ENCODE data around the gene LMAN2. TPM values are rescaled to one million over a fixed set of nuclear protein-coding genes. Genes with fewer than 3 reads are reported as not detected.
A peak's percentile ranks its signal among the peaks of the same experiment; 100 is the strongest.

Gene LMAN2
- polyA plus RNA-seq, 4 donors = 73.6 to 304 (median 158) TPM

GRCh38 chr5:177327539-177328522 is 23.6 kb downstream of the LMAN2 start:
- Histone ChIP-seq H3K27ac (ENCODE audit: low read depth in 1 of 3, low read length in 2 of 3) (peak overlapping the region in 2 of 3 donors; percentile 1 to 39), H3K9me3 (ENCODE audit: control insufficient read depth in 2 of 2, insufficient read depth in 1 of 2, low read depth in 1 of 2, low read length in 1 of 2) (no peaks in the 10 kb centered on the region), H3K27me3 (ENCODE audit: control insufficient read depth in 3 of 3, insufficient read depth in 3 of 3, low read length in 3 of 3) (no peaks in the 10 kb centered on the region), H3K4me1 (ENCODE audit: control insufficient read depth in 3 of 3, insufficient read depth in 2 of 3, low read depth in 1 of 3, low read length in 2 of 3) (peaks cover 0 to 21% (median 0%) of the 10 kb centered on the region in 3 donors), H3K36me3 (ENCODE audit: control insufficient read depth in 3 of 3, insufficient read depth in 2 of 3, low read depth in 1 of 3, low read length in 3 of 3) (peaks cover 2 to 46% (median 2%) of the 10 kb centered on the region in 3 donors), H3K4me3 (ENCODE audit: low read depth in 1 of 3, low read length in 3 of 3) (no peak overlapping the region)
- FAIRE-seq (no peak), DNase-seq (peak in 1 of 2 donors; percentile 25)
- WGBS, 3 donors = 74 to 84% (median 75%) methylated on average over 28 of the region's 28 CpGs

GRCh38 chr5:177325868-177326381 is 25.5 kb downstream of the LMAN2 start:
- Histone ChIP-seq H3K9me3 (ENCODE audit: control insufficient read depth in 2 of 2, insufficient read depth in 1 of 2, low read depth in 1 of 2, low read length in 1 of 2) (no peaks in the 10 kb centered on the region), H3K27me3 (ENCODE audit: control insufficient read depth in 3 of 3, insufficient read depth in 3 of 3, low read length in 3 of 3) (no peaks in the 10 kb centered on the region), H3K4me3 (ENCODE audit: low read depth in 1 of 3, low read length in 3 of 3) (no peak overlapping the region), H3K36me3 (ENCODE audit: control insufficient read depth in 3 of 3, insufficient read depth in 2 of 3, low read depth in 1 of 3, low read length in 3 of 3) (peaks cover 0 to 29% (median 2%) of the 10 kb centered on the region in 3 donors), H3K4me1 (ENCODE audit: control insufficient read depth in 3 of 3, insufficient read depth in 2 of 3, low read depth in 1 of 3, low read length in 2 of 3) (peaks cover 0 to 21% (median 0%) of the 10 kb centered on the region in 3 donors), H3K27ac (ENCODE audit: low read depth in 1 of 3, low read length in 2 of 3) (peak overlapping the region in 1 of 3 donors; percentile 58)
- WGBS, 3 donors = 12 to 62% (median 38%) methylated on average over 1 of the region's 1 CpG
- FAIRE-seq (no peak), DNase-seq (peak; percentile 69 to 80)

GRCh38 chr5:177320879-177321278 is 30.6 kb downstream of the LMAN2 start:
- H3K9me3 ChIP-seq (ENCODE audit: control insufficient read depth in 2 of 2, insufficient read depth in 1 of 2, low read depth in 1 of 2, low read length in 1 of 2) = no peaks in the 10 kb centered on the region
- no peak for FAIRE-seq
- WGBS, 3 donors = 80 to 93% (median 92%) methylated on average over 7 of the region's 7 CpGs

GRCh38 chr5:177319913-177320588 is 31.4 kb downstream of the LMAN2 start:
- DNase-seq (no peak), FAIRE-seq (no peak)
- Histone ChIP-seq H3K9me3 (ENCODE audit: control insufficient read depth in 2 of 2, insufficient read depth in 1 of 2, low read depth in 1 of 2, low read length in 1 of 2) (no peaks in the 10 kb centered on the region), H3K27ac (ENCODE audit: low read depth in 1 of 3, low read length in 2 of 3) (no peak overlapping the region), H3K4me3 (ENCODE audit: low read depth in 1 of 3, low read length in 3 of 3) (no peak overlapping the region), H3K36me3 (ENCODE audit: control insufficient read depth in 3 of 3, insufficient read depth in 2 of 3, low read depth in 1 of 3, low read length in 3 of 3) (peaks cover 0 to 30% (median 0%) of the 10 kb centered on the region in 3 donors), H3K4me1 (ENCODE audit: control insufficient read depth in 3 of 3, insufficient read depth in 2 of 3, low read depth in 1 of 3, low read length in 2 of 3) (peaks cover 0 to 2% (median 0%) of the 10 kb centered on the region in 3 donors), H3K27me3 (ENCODE audit: control insufficient read depth in 3 of 3, insufficient read depth in 3 of 3, low read length in 3 of 3) (no peaks in the 10 kb centered on the region)
- 91 to 93% (median 92%) methylated on average over 14 of the region's 14 CpGs for WGBS, 3 donors

More at GRCh38 chr5:177320879-177321278, 30.6 kb downstream of the LMAN2 start:
- H3K4me1 ChIP-seq (ENCODE audit: control insufficient read depth in 3 of 3, insufficient read depth in 2 of 3, low read depth in 1 of 3, low read length in 2 of 3) = peaks cover 0 to 11% (median 0%) of the 10 kb centered on the region in 3 donors
- no peak overlapping the region for H3K4me3 ChIP-seq (ENCODE audit: low read depth in 1 of 3, low read length in 3 of 3)
- peaks cover 0 to 24% (median 0%) of the 10 kb centered on the region in 3 donors for H3K36me3 ChIP-seq (ENCODE audit: control insufficient read depth in 3 of 3, insufficient read depth in 2 of 3, low read depth in 1 of 3, low read length in 3 of 3)
- no peak overlapping the region for H3K27ac ChIP-seq (ENCODE audit: low read depth in 1 of 3, low read length in 2 of 3)
- H3K27me3 ChIP-seq (ENCODE audit: control insufficient read depth in 3 of 3, insufficient read depth in 3 of 3, low read length in 3 of 3) = no peaks in the 10 kb centered on the region
- no peak for DNase-seq

- Histone ChIP-seq H3K4me1 (ENCODE audit: control insufficient read depth in 3 of 3, insufficient read depth in 2 of 3, low read depth in 1 of 3, low read length in 2 of 3) (peaks cover 0 to 3% (median 0%) of the 10 kb centered on the region in 3 donors), H3K27ac (ENCODE audit: low read depth in 1 of 3, low read length in 2 of 3) (peak overlapping the region in 1 of 3 donors; percentile 21), H3K4me3 (ENCODE audit: low read depth in 1 of 3, low read length in 3 of 3) (no peak overlapping the region), H3K9me3 (ENCODE audit: control insufficient read depth in 2 of 2, insufficient read depth in 1 of 2, low read depth in 1 of 2, low read length in 1 of 2) (no peaks in the 10 kb centered on the region), H3K36me3 (ENCODE audit: control insufficient read depth in 3 of 3, insufficient read depth in 2 of 3, low read depth in 1 of 3, low read length in 3 of 3) (peaks cover 0 to 31% (median 0%) of the 10 kb centered on the region in 3 donors), H3K27me3 (ENCODE audit: control insufficient read depth in 3 of 3, insufficient read depth in 3 of 3, low read length in 3 of 3) (no peaks in the 10 kb centered on the region)
- peak; percentile 86 to 89 for DNase-seq
- WGBS, 3 donors = 15 to 31% (median 31%) methylated on average over 7 of the region's 7 CpGs
- no peak for FAIRE-seq
These were observed 33.5 kb downstream of the LMAN2 start for GRCh38 chr5:177317959-177318377.

GRCh38 chr5:177316005-177316404 is 35.5 kb downstream of the LMAN2 start:
- FAIRE-seq (no peak), DNase-seq (no peak)
- H3K27me3 ChIP-seq (ENCODE audit: control insufficient read depth in 3 of 3, insufficient read depth in 3 of 3, low read length in 3 of 3) = no peaks in the 10 kb centered on the region
- peaks cover 0 to 33% (median 0%) of the 10 kb centered on the region in 3 donors for H3K36me3 ChIP-seq (ENCODE audit: control insufficient read depth in 3 of 3, insufficient read depth in 2 of 3, low read depth in 1 of 3, low read length in 3 of 3)
- H3K27ac ChIP-seq (ENCODE audit: low read depth in 1 of 3, low read length in 2 of 3) = no peak overlapping the region
- H3K4me3 ChIP-seq (ENCODE audit: low read depth in 1 of 3, low read length in 3 of 3) = no peak overlapping the region
- WGBS, 3 donors = 73 to 95% (median 86%) methylated on average over 3 of the region's 3 CpGs
- H3K9me3 ChIP-seq (ENCODE audit: control insufficient read depth in 2 of 2, insufficient read depth in 1 of 2, low read depth in 1 of 2, low read length in 1 of 2) = no peaks in the 10 kb centered on the region
- H3K4me1 ChIP-seq (ENCODE audit: control insufficient read depth in 3 of 3, insufficient read depth in 2 of 3, low read depth in 1 of 3, low read length in 2 of 3) = peaks cover under 1 to 16% (median 3%) of the 10 kb centered on the region in 3 donors

GRCh38 chr5:177315411-177315810 is 36.1 kb downstream of the LMAN2 start:
- 90 to 97% (median 93%) methylated on average over 7 of the region's 7 CpGs for WGBS, 3 donors
- FAIRE-seq = no peak
- H3K36me3 ChIP-seq (ENCODE audit: control insufficient read depth in 3 of 3, insufficient read depth in 2 of 3, low read depth in 1 of 3, low read length in 3 of 3) = peaks cover 0 to 33% (median 0%) of the 10 kb centered on the region in 3 donors
- no peaks in the 10 kb centered on the region for H3K9me3 ChIP-seq (ENCODE audit: control insufficient read depth in 2 of 2, insufficient read depth in 1 of 2, low read depth in 1 of 2, low read length in 1 of 2)
- no peak overlapping the region for H3K4me3 ChIP-seq (ENCODE audit: low read depth in 1 of 3, low read length in 3 of 3)
- H3K27me3 ChIP-seq (ENCODE audit: control insufficient read depth in 3 of 3, insufficient read depth in 3 of 3, low read length in 3 of 3) = no peaks in the 10 kb centered on the region
- H3K4me1 ChIP-seq (ENCODE audit: control insufficient read depth in 3 of 3, insufficient read depth in 2 of 3, low read depth in 1 of 3, low read length in 2 of 3) = peaks cover 3 to 22% (median 3%) of the 10 kb centered on the region in 3 donors
- H3K27ac ChIP-seq (ENCODE audit: low read depth in 1 of 3, low read length in 2 of 3) = no peak overlapping the region
- DNase-seq = no peak

Data from small intestine (tissue), 7 donors.